DMS153 treated with DMSO at 0.1 percent for 48 hours (cell line): Measurements from ENCODE around the gene ZSWIM6.
A peak's percentile ranks its signal among the peaks of the same experiment; 100 is the strongest.

Experiments used
- DNase-seq: peaks from one replicate; lab custom pipeline; 2025; ENCODE audit not compliant: unreplicated experiment; lab: John Stamatoyannopoulos, UW

The ZSWIM6 gene

GRCh38 chr5:61438298-61438970, 106.4 kb downstream of the ZSWIM6 start:
- no peak for DNase-seq

DNA sequence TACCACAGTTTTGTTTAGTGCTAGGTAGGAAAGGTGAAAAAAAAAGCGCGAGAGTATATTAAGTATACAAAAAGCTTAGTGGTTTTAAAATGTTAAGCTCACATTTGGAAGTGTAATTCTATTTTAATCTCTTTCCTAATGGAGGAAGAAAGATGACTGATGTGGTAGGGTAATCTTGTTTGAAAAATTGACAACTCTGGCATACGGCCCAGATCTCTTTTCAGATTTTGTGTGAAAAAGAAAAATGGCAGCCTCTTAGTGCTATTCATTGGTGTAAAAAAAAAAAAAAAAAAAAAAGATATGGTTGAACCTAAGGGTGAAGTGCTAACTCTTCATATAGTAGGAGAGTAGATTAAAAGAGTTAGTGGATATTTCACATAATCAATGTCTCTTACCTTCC, 108.0 kb downstream of the ZSWIM6 start:
- DNase-seq, result no peak

DNA sequence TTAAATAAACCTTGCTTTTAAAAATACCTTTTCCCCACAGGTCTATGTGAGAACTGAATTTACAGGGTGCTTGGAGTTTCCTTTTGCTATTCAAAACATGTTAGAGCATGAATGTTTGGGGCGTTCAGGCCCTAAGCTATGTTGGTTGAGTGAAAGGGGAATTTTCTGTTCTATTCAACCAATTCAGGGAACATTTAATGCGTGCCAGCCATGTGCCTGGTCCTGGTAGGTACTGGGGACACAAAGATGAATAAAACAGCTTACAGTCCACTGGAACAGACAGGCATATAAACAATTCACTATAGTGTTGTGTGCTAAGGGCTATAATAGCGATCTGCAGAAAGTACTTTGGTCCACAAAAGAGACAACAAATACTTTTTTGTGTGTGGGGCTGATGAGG, 108.5 kb downstream of the ZSWIM6 start:
- no peak for DNase-seq

GRCh38 chr5:61441742-61442141, 109.7 kb downstream of the ZSWIM6 start:
- DNase-seq, result no peak

GRCh38 chr5:61447780-61448495, 115.9 kb downstream of the ZSWIM6 start:
- no peak for DNase-seq

- DNase-seq, result no peak
These were observed 117.9 kb downstream of the ZSWIM6 start for GRCh38 chr5:61449804-61450492.

- DNase-seq, result peak; percentile 43
These were observed 118.6 kb downstream of the ZSWIM6 start for GRCh38 chr5:61450493-61451279.

DNA sequence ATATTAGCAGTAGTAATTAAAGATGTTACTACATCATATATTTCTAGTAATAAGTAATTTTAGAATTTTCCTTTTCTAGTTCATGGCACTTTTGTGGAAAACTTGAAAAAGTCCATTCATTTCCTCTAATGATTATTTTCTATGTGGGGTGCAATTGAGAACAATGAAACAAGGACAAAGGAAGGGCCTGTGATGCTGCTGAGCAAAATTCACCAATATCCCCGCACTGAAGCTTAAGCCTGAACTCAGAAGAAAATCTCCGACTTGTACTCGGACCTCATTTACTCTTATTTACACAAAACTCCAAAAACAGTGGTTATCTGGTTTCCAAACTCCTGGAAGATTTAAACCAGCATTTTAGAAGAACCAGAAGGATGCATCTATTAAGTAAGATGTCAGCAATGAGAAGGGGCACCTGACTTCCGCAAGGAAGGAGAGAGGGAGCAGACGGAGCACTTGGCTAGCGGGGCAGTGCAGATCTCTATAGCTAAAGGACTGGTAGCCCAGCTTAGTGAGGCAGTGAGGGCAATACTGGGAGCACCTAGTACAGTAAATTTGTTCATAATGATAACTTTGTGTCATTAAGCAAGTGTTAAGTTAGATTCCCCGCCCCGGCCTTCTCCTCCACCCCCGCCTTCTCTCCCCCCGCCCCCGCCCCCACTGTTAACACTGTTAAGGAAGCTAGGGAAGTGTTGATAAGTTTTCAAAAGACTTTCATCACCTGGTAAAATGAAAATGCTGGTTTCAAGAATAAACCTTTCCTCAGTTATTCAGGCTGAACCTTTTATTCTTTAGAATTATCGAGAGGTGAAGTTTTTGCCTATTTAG, 123.3 kb downstream of the ZSWIM6 start:
- DNase-seq, result no peak

GRCh38 chr5:61460471-61460870, 128.4 kb downstream of the ZSWIM6 start:
- DNase-seq, result no peak

DNA sequence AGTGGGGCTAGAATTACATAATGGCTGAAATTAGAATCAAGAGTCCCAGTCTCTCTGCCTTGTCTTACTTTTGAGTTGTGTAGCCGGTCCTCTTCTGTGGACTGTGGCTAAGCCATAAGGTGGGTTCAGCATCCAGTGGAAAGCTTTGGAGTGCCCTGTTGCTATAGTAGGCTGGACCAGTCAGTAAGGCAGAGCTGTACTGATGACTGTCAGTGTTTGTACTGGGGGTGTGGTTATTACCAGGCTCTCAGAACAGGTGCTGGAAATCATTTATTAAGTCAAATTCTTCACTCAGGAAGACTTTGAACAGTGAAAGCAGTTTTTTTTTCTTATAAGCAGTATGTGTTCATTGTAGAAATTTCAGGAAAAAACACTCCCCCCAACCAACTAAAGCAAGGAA, 129.4 kb downstream of the ZSWIM6 start:
- DNase-seq, result no peak

- DNase-seq, result no peak
These were observed 129.9 kb downstream of the ZSWIM6 start for GRCh38 chr5:61461926-61462325.

DNA sequence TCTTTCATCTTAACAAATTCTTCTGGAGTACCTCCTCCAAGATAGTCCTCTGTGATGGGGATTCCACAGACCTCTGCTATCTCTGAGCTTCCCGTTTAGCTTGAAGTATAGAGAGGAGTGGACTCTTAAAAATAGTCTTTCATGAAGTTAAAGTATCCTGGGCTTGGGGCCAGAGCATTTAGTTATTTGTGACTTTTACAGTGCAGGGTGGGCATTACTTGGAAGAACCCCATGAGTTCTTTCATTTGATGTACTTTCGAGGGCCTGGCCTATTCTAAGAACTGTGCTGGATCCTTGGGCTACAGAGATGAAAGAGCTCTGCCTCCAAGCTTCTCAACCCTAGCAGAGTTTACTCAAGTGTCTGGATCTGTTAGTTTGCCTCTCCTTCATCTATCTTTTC, 131.5 kb downstream of the ZSWIM6 start:
- DNase-seq, result no peak

DNA sequence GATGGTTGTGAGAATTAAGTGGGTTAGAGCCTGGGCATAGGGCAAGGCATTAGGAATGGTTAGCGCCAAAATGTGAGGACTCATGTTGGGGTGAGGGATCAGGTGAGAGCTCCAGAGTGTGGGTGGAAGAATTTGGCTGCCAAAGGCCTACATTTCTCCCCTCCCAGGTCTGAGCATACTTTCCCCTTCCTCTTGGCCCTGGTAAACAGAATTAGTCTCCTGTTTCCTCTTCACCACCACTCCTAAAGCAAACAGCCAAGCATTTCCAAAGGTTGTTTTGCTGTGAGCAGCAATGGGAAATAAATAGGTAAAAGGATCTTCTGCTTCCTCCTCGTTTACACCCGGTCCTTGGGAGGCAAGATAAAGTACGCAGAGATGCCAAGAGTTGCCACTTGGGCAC, 132.5 kb downstream of the ZSWIM6 start:
- no peak for DNase-seq

DNA sequence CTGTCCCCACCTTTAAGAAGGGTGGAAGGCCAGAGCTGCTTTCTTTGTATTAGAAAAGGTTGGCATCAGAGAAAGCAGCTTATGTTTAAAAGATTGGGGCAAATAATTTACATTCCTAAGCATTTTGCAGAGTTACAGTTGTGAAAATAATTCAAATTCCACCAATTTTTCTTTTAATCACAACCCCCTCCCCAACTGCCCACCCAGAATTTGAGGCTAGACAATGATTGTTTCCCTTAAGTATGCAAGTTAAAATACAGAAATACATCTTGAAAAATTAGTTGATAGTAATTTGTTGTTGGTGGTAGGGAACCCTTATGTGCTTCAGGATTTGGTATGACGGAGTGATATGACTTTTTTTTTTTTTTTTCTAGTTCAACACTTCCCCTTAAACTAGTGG, 133.0 kb downstream of the ZSWIM6 start:
- DNase-seq, result no peak

DNA sequence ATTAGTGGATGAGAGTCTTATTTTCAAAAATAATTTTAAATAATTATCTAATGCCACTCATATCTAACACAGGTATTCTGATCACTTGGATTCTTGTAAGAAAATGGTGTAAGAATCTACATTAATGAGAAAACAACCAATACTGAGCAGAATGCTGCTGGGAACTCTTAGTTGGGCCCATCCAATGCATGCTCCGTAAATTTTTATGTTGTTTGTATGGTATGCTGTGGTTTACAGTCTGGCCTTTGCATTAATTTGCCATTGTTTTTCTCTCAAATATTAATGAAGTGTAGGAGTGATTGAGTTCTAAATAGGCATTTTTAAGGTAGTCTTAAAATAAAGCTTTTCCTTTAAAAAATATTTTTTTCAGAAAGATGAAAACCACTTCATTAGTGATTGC, 133.4 kb downstream of the ZSWIM6 start:
- no peak for DNase-seq

- no peak for DNase-seq
These were observed 134.0 kb downstream of the ZSWIM6 start for GRCh38 chr5:61466017-61466416.

DNA sequence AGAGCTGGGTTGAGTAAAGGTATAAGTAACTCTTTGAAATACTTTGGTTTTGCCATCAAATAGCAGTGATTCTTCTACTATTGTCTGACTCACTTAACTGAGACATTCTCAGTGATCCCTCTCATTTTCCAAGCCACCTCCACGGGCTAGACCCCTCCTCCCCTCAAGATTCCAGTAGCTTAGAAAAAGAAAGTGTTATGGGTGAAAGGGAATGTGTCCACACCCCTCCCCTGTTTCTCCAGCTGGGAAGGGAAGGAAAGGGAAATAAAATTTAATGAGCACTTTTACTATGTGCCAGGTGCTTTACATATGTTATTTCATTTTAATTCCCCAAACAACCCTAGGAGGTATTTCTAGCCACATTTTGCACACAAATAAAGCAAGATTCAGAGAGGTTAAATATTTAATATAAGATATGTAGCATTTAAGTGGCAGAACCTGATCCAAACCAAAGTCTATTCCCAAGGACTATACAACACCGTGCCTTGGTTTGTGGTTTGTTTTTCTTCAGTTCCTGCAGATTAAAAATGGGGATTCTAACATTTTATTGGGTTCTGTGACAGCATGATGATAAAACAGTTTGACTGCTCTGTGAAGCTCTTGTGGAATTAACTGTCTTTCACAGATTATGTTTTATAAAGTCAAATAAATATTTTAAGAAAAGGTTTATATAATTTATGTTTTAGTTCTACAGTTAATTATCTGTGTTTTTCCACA, 135.9 kb downstream of the ZSWIM6 start:
- DNase-seq, result no peak

DNA sequence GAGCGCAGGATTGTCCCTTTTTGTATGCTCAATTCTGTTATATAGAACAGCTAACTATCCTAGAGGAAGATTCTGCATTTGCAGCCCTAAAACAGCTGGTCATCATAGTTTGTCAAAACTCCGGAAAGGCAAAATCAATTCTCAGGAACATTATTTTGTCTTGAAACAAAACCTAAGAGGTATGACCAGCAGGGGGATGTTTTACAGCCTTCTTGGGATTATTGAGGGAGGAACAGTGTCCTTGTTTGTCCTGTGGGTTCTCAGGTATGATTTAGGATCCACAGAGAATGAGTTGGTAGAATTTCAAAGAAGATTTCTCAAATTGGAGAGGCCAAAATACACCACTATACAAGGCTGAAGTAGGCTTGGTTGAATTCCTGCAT, 136.4 kb downstream of the ZSWIM6 start:
- no peak for DNase-seq

- no peak for DNase-seq
These were observed 139.3 kb downstream of the ZSWIM6 start for GRCh38 chr5:61471352-61471751.
